Metanephros (tissue), 2 donors: Measurements from ENCODE around the gene NMT1. TPM values are rescaled to one million over a fixed set of nuclear protein-coding genes. Genes with fewer than 3 reads are reported as not detected.

Experiments
- small RNA-seq: library from RNA; depleted of rRNA; stranded (forward); fragments of <200 nt; gene quantifications from one replicate; pipeline ENCODE3, GENCODE V24; 2014; ENCODE audit warnings: low replicate concordance
- total RNA-seq: library from RNA; depleted of rRNA; stranded (reverse); fragments of >200 nt; gene quantifications from one replicate; pipeline ENCODE4 v1.2.3, GENCODE V29; 2014

Gene NMT1
- total RNA-seq = 44.2 TPM

DNA sequence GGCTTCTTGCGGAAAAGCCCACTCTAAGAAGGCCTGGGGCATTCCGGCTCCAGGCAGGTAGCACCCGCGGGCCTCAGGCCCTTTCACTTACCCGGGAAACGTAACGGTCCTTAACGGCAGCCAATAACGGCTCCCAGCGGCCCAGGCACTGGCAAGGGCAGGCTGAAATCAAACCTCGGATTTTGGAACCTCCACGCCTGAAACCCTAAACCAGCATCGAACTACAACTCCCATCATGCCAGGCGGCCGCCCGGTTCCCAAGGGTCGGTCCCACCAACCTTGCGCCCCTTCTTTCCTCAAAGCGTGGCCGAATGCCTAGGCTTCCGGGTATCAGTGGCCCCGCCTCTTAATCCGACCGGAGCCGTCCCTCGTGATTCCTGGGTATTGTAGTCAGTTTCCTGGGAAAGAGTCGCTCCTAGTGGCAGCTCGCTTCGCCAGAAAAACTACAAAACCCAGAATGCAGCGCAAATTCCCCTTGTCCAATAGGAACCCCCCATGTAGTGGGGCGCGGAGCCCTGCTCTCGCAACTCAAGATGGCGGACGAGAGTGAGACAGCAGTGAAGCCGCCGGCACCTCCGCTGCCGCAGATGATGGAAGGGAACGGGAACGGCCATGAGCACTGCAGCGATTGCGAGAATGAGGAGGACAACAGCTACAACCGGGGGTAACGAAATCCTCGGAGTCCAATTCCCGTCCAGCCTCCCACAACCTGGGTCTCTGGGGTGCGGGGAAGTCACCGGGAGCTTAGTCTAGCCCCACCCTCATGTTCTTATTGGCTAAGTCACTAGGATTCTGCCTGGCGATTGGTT, at the start of gene NMT1:
TSS of gene NMT1 (plus strand) at position 521 of the 809 bp plus-strand sequence. CDS start at position 534, 13 bp downstream.

DNA sequence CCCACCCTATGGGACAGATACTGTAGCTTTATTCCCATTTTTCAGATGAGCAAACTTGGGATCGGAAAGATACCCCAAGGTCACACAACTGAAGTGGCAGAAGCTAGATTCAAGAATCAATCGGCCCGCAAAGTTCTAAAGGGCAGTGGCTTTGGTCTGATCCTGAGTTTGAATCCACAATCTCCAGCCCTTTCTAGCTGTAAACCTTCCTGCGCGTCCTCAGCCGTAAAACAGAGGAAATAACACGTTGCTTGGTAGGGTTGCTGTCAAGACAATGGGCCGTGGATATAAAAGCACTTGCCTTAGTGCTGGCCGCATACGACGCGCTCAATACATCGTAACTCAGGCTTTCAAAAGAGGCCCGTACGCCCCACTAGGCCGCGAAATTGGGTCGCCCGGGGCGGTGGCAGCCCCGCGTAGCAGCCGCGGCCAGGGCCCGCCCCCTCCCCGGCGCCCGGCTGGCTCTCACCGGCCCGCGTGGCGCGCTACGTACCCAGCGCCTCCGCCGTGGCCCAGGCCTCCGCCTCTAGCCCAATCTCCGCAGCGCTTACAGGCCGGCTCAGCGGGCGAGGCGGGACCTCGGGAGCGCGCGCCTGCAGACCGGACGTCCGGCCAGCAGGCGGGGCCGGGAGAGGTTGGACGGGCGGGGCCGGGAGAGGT, 9.9 kb upstream of the NMT1 start, which contains the start of gene DCAKD:
TSS of gene DCAKD (minus strand) at position 573 of the 660 bp plus-strand sequence. CDS start 16,747 bp downstream, outside the sequence.

GRCh38 chr17:45132320-45132571, 71.1 kb downstream of the NMT1 start, which contains the start of gene PLCD3:
Gene PLCD3, minus strand, starts transcription at chr17:45132515. Its CDS starts 105 bp downstream, at chr17:45132410.

GRCh38 chr17:45135192-45135977, 74.3 kb downstream of the NMT1 start, which contains the start of gene ACBD4:
Gene ACBD4, plus strand, starts transcription at chr17:45135687. Its CDS starts 458 bp downstream, at chr17:45136145.

GRCh38 chr17:45148183-45149036, 87.3 kb downstream of the NMT1 start, which contains the start of gene HEXIM1:
Gene HEXIM1, plus strand, starts transcription at chr17:45148475. Its CDS starts 716 bp downstream, at chr17:45149191.

Small RNAs within 50 kb of the gene (small RNA-seq; reads per million reads assigned to genes)
- gene MIR6784 (not detected), gene RF00019 (not detected)

Other genes with a start within 250 kb of the NMT1 start
- 21.6 TPM for gene GJC1, start 231.0 kb upstream of the NMT1 start, total RNA-seq
- gene HIGD1B, start 213.4 kb upstream of the NMT1 start, total RNA-seq = 0.76 TPM
- 75.6 TPM for gene EFTUD2, start 161.9 kb upstream of the NMT1 start, total RNA-seq
- 0.29 TPM for gene GFAP, start 145.8 kb upstream of the NMT1 start, total RNA-seq
- 5.4 TPM for gene KIF18B, start 113.5 kb upstream of the NMT1 start, total RNA-seq
- gene C1QL1, start 93.0 kb upstream of the NMT1 start, total RNA-seq = 1.1 TPM
- 51.7 TPM for gene DCAKD, start 9.7 kb upstream of the NMT1 start, total RNA-seq
- 20.2 TPM for gene PLCD3, start 71.2 kb downstream of the NMT1 start, total RNA-seq
- 11.5 TPM for gene ACBD4, start 74.4 kb downstream of the NMT1 start, total RNA-seq
- gene HEXIM1, start 87.2 kb downstream of the NMT1 start, total RNA-seq = 23.4 TPM
- 9.1 TPM for gene HEXIM2, start 100.6 kb downstream of the NMT1 start, total RNA-seq
- 15.3 TPM for gene FMNL1, start 160.6 kb downstream of the NMT1 start, total RNA-seq
- gene SPATA32, start 200.8 kb downstream of the NMT1 start, total RNA-seq = 0.12 TPM